HS-27A (cell line): ENCODE results near the gene UBXN7.
"Not testable (repeated sequence)": the region's sequence is repeated elsewhere in the genome, so short reads cannot be mapped to it uniquely, and the experiment has no call there.

Experiments used
- DNase-seq: peaks from one replicate; pipeline ENCODE4 v3.0.0-alpha.2; 2012; ENCODE audit warnings: low read depth, missing footprints

The UBXN7 gene

GRCh38 chr3:196316799-196317686 is 115.2 kb downstream of the UBXN7 start:
- not testable (repeated sequence) for DNase-seq

- DNase-seq: no peak
These were observed 116.4 kb downstream of the UBXN7 start for GRCh38 chr3:196315821-196316220.

- no peak for DNase-seq
These were observed 117.6 kb downstream of the UBXN7 start for GRCh38 chr3:196314597-196314996.

GRCh38 chr3:196314086-196314485 is 118.1 kb downstream of the UBXN7 start:
- not testable (repeated sequence) for DNase-seq

GRCh38 chr3:196302960-196303359 is 129.3 kb downstream of the UBXN7 start:
- not testable (repeated sequence) for DNase-seq

GRCh38 chr3:196302551-196302950 is 129.7 kb downstream of the UBXN7 start:
- DNase-seq: not testable (repeated sequence)

GRCh38 chr3:196298521-196298920 is 133.7 kb downstream of the UBXN7 start:
- no peak for DNase-seq
